ENCODE measurements around the gene HSPA5.
A peak's percentile ranks its signal among the peaks of the same experiment; 100 is the strongest.

The HSPA5 gene

GRCh38 chr9:125189361-125190289, 51.5 kb downstream of the HSPA5 start, which contains the start of gene PPP6C:
TSS of gene PPP6C (minus strand) at chr9:125189803. CDS start at chr9:125189718, 85 bp downstream.
- peak; percentile 95 for DNase-seq

DNA sequence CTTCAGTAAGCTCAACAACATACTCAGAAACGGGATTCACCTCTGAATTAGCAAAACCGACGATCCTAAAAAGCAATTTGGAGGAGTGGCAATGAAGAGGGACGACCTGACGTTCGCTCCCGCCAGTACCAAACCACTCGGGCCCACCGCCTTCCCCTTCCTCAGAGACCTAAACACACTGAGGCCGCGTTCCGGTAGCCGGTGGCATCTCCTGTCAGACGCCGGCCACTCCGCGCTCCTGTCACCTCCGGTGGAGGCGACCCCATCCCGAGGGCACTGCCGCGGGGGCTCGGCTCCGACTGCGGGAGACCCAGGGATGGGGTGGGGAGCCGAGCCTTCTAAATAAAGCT, 52.2 kb downstream of the HSPA5 start:
- DNase-seq = peak; percentile 11

All from CD4-positive, alpha-beta T cell treated with Interleukin-4 for 4 hours (primary cell).